ENCODE results near the gene OSBPL2. TPM values are rescaled to one million over a fixed set of nuclear protein-coding genes. Genes with fewer than 3 reads are reported as not detected.

The OSBPL2 gene
- polyA plus RNA-seq, 10 donors: 23.0 to 35.6 (median 27.3) TPM

- DNase-seq: peak; percentile 38 to 40 (median 40)
Measured at GRCh38 chr20:62232770-62233645, 5.3 kb upstream of the OSBPL2 start.

GRCh38 chr20:62233684-62234083 is 4.6 kb upstream of the OSBPL2 start:
- no peak for DNase-seq

- no peak for DNase-seq
Measured at GRCh38 chr20:62234339-62234738, 4.0 kb upstream of the OSBPL2 start.

GRCh38 chr20:62235001-62235776 is 3.1 kb upstream of the OSBPL2 start:
- DNase-seq: peak; percentile 19 to 36 (median 30)

- DNase-seq: no peak
Measured at GRCh38 chr20:62235777-62236157, 2.6 kb upstream of the OSBPL2 start.

GRCh38 chr20:62236200-62236599 is 2.1 kb upstream of the OSBPL2 start:
- DNase-seq: no peak

GRCh38 chr20:62236766-62237513 is 1.4 kb upstream of the OSBPL2 start:
- peak in 1 of 3 donors; percentile 34 for DNase-seq

- DNase-seq: no peak
Measured at GRCh38 chr20:62237514-62237800, 864 bp upstream of the OSBPL2 start.

- DNase-seq: peak in 2 of 3 donors; percentile 22 to 50
Measured at GRCh38 chr20:62238569-62239277, 402 bp downstream of the OSBPL2 start.

- no peak for DNase-seq
Measured at GRCh38 chr20:62239278-62239879, 1.1 kb downstream of the OSBPL2 start.

- no peak for DNase-seq
Measured at GRCh38 chr20:62240020-62240685, 1.8 kb downstream of the OSBPL2 start.

GRCh38 chr20:62241506-62241905 is 3.2 kb downstream of the OSBPL2 start:
- DNase-seq: no peak

- peak in 1 of 3 donors; percentile 22 for DNase-seq
Measured at GRCh38 chr20:62242176-62242575, 3.9 kb downstream of the OSBPL2 start.

- no peak for DNase-seq
Measured at GRCh38 chr20:62243106-62243505, 4.8 kb downstream of the OSBPL2 start.

- DNase-seq: no peak
Measured at GRCh38 chr20:62243906-62244515, 5.7 kb downstream of the OSBPL2 start.

- DNase-seq: no peak
Measured at GRCh38 chr20:62244644-62245108, 6.4 kb downstream of the OSBPL2 start.

- no peak for DNase-seq
Measured at GRCh38 chr20:62245911-62246280, 7.6 kb downstream of the OSBPL2 start.

- no peak for DNase-seq
Measured at GRCh38 chr20:62246431-62246830, 8.1 kb downstream of the OSBPL2 start.

GRCh38 chr20:62246872-62247652 is 8.7 kb downstream of the OSBPL2 start:
- no peak for DNase-seq
